Activated CD4-positive, CD25-positive, alpha-beta regulatory T cell treated with anti-CD3 and anti-CD28 coated beads, Interleukin-2, amount 50 U/mL, for 24 hours (primary cell): ENCODE data around the gene SLC10A1.

Experiments used
- ATAC-seq, 2 donors: fragments of 150-1000 bp; cut with Tn5 transposase; one replicate each; pipeline ENCODE4 v1.10.0; 2021; ENCODE audit warnings: mild to moderate bottlenecking in 1 of 2, moderate library complexity in 1 of 2

The SLC10A1 gene

GRCh38 chr14:69808919-69809808 lies 12.1 kb upstream of the SLC10A1 start:
- no peak for ATAC-seq

DNA sequence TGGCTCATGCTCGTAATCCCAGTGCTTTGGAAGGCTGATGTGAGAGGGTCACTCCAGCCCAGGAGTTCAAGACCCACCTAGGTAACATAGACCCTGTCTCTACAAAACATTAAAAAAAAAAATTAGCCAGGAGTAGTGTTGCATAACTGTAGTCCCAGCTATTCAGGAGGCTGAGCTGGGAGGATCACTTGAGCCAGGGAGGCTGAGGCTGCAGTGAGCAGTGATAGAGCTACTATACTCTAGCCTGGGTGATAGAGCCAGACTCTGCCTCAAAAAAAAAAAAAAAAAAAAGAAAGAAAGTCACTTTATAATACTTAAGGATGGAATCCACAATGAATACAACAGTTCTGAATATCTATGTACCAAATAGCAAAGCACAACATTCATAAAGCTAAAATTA lies 10.2 kb upstream of the SLC10A1 start:
- ATAC-seq, result no peak

GRCh38 chr14:69804902-69805301 lies 7.9 kb upstream of the SLC10A1 start:
- ATAC-seq, result no peak

DNA sequence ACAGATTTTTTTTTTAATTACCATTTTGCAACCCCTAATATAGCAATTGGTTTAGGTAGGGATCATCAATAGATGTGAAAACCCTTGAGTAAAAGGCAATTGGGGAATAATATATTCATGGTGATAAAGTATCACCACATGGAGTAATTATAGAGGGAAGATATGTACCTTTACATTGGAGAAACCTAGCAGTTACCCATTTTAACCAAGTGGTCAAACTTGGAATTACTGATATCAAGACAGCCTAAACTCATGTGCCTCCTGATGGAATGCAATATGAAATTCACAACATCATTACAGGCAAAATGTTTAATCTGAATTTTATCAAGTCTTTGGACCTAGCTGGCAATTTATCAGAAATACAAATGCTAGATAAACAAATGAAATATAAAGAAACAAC lies 6.7 kb upstream of the SLC10A1 start:
- no peak for ATAC-seq

DNA sequence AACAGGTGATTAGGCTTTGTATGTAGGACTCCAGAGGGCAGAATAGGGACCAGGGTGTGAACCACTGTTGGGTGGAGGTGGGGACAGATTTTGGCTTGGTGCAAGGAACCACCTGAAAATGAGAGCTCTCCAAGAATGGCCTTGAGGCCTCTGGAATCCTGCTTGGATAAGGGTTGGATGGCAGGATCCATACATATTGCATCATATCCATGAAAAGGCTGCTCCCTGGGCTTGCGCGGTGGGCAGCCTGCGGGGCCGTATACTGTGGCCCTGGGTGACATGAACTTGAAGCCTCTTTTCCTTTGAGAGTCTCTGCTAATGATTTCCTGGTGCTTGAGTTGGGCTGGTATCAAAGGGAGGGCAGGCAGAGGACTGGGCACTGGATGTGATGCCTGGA lies 1.3 kb upstream of the SLC10A1 start:
- ATAC-seq, result no peak

DNA sequence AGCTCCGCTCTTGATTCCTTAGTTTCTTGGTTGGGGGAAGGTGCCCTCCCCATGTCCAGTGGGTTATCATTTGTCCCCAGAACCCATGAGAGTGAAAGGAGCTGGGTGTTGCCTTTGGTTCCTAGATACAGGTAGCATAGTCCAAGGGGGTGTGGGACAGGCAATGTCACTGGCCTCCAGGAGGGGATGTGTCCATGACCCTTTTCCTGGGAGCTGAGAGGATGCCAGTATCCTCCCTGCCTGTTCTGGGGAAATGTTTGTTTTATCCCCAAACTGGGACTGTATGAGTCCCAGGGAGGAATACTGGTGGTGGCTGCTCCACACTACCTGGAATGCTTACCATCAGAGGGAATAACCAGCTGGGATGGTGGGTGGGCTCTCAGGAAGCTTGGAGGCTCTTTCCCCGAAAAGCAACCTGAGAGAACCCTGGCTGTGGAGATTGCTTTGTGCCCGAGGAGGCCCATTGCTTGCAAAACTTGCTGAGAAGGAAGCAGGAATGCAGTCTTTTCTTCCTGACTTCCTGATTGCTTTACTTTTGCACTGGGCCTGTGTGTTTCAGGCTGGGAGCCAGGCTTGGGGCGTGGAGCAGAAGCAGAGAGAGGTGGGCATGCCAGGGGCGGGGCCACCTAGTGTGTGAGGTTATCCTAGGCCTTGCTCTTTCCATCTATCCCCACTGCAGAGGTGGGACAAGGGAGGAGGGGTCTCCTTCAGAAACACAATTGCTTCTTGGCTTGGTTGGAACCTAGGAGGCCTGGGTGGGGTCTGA lies 715 bp upstream of the SLC10A1 start:
- ATAC-seq, result no peak

DNA sequence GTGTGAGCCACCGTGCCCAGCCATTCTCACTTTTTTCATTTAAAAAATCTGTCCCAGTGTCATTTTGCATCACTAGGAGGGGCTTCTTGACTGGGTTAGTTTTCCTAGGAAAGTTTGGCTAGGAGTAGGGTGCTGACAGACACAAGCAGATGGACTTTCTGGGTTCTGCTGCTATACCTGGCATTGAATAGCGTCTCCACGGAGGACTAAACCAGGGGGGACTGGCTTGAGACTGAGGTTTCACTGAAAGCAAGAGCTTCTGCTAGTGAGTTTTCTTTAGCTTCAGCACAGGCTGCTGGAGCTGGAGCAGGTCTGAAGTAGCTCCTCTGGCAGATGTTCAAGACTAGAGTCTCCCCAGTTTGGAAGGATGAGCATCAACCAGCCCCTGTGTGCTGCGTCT lies 1.4 kb downstream of the SLC10A1 start:
- ATAC-seq, result no peak

- no peak for ATAC-seq
These were observed 2.2 kb downstream of the SLC10A1 start for GRCh38 chr14:69794791-69795190.

GRCh38 chr14:69792887-69793421 lies 4.1 kb downstream of the SLC10A1 start:
- no peak for ATAC-seq

GRCh38 chr14:69789118-69789640 lies 7.9 kb downstream of the SLC10A1 start:
- no peak for ATAC-seq

GRCh38 chr14:69786603-69787002 lies 10.4 kb downstream of the SLC10A1 start:
- ATAC-seq, result no peak

- ATAC-seq, result no peak
These were observed 12.1 kb downstream of the SLC10A1 start for GRCh38 chr14:69784942-69785341.

DNA sequence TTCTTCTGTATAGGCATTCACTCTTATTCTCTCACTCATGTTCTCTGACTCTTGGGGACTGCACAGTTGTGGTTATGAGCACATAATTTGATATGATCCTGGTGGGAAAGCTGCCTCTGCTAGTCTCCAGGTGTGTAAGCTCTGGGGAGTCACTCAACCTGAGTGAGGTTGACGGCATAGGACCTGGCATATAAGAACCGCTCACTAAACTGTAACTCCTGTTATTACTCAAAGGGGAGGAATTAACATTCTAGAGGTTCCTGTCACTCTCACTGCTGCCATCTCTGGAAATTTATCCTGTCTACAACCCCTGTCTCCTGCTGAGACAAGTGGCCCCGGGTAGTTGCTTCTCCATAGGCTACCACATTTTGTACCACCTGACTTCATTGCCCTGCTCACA lies 16.1 kb downstream of the SLC10A1 start:
- no peak for ATAC-seq

GRCh38 chr14:69780092-69780491 lies 16.9 kb downstream of the SLC10A1 start:
- ATAC-seq, result no peak

- no peak for ATAC-seq
These were observed 18.0 kb downstream of the SLC10A1 start for GRCh38 chr14:69779088-69779487.

DNA sequence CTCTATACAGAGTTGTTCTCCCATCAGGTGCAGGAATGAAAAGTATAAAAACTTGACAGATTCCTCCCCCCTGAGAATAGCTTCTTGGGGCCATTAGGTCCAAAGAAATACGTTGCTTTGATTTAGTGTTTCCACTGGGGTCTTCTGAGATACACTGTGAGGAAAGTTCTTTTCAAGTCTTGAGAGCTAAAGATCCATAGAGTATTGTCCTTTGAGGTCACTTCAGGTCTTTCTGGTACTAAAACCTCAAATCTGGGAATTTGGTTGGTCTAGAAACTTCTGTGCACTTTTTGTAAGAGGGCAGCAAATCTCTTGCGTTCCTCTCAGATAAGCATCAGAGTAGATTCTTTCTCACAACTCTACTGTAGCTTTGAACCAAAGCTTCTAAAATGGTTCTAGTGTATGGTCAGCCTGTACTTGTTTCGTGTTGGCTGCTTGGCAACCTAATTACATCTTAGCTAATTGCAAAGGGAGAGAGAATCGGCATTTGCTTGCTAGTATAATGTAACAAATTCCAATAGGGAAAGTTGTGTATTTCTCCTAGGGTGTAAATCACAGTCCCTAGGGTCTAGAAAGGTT lies 20.1 kb downstream of the SLC10A1 start:
- no peak for ATAC-seq

DNA sequence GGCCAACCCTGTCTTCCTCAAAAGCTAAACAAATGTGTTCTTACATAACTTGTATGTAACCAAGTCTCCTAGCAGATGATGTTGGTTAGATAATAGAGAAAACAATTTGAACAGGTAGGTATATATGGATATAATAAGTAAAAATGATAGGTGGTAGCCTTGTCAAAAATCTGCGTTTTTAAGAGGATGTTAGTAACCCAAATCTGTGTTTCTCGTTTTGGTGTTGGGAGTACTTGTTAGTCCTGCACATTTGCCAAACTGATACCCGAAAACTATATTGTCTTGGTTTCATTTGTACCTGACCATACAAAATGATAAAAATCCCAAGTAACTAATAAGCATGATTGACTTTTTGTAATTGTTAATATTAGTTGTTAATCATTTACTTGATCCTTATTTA lies 22.0 kb downstream of the SLC10A1 start:
- ATAC-seq, result no peak

- no peak for ATAC-seq
These were observed 23.3 kb downstream of the SLC10A1 start for GRCh38 chr14:69773571-69774276.

GRCh38 chr14:69772082-69773017 lies 24.7 kb downstream of the SLC10A1 start:
- no peak for ATAC-seq

DNA sequence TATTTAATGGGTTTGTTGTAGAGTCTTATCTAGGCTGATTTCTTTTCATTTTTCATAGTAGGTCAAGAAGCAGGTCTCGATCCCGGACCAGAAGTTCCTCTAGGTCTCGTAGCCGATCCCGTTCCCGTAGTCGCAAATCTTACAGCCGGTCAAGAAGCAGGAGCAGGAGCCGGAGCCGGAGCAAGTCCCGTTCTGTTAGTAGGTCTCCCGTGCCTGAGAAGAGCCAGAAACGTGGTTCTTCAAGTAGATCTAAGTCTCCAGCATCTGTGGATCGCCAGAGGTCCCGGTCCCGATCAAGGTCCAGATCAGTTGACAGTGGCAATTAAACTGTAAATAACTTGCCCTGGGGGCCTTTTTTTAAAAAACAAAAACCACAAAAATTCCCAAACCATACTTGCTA lies 25.9 kb downstream of the SLC10A1 start:
- ATAC-seq, result no peak

DNA sequence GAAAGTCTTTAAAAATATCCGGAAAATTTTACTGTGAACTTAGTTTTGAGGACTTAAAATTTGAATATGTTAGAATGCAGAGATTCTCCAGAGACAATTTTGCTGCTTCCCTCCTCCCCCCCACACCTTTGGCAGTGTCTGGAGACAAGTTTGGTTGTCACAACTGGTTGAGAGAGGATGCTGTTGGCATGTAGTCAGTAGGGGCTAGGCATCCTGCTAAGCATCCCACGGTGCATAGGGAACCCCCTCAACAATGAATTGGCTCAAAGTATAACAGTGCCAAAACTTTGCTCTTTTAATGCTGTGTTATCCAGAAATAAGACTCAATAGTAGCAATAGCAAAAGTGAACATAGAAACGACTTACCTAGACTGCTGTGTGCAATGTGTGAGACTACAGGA lies 26.5 kb downstream of the SLC10A1 start:
- no peak for ATAC-seq
